ENCODE results near the gene PDF. TPM values are rescaled to one million over a fixed set of nuclear protein-coding genes. Genes with fewer than 3 reads are reported as not detected.
A peak's percentile ranks its signal among the peaks of the same experiment; 100 is the strongest.

PDF gene
- total and polyA plus RNA-seq, 2 donors (not counting 1 experiment from before 2014, with no cell fraction given): 8.7 to 14.4 TPM

- no peak overlapping the region for H2AFZ ChIP-seq (ENCODE audit: low read length)
- peaks cover 37% of the 10 kb centered on the region for H3K79me2 ChIP-seq (ENCODE audit: control insufficient read depth, insufficient read depth, low read length)
- no peak overlapping the region for H3K4me3 ChIP-seq (replicated peaks in 1 of 4; ENCODE audit: control extremely low read depth in 1 of 4, insufficient read depth in 1 of 4, low read depth in 3 of 4, low read length in 4 of 4)
- H3K36me3 ChIP-seq (ENCODE audit: control insufficient read depth, insufficient read depth, low read length): peaks cover 36% of the 10 kb centered on the region
- H3K4me2 ChIP-seq (ENCODE audit: extremely low read depth, insufficient read depth, low read length): no peak overlapping the region
- no peak for TF ChIP-seq CTCF (conservative IDR thresholded peaks at IDR 0.05 in 1 of 2, IDR thresholded peaks at IDR 0.05 in 1 of 2; ENCODE audit: low read depth in 1 of 2, low read length in 2 of 2)
- TF ChIP-seq EZH2 (IDR thresholded peaks at IDR 0.05; ENCODE audit: low read length, missing control alignments): no peak
- no peaks in the 10 kb centered on the region for H3K9me3 ChIP-seq (ENCODE audit: control insufficient read depth, insufficient read depth, low read depth, low read length)
- H3K9ac ChIP-seq (ENCODE audit: insufficient read depth, low read length): no peak overlapping the region
- no peaks in the 10 kb centered on the region for H4K20me1 ChIP-seq (ENCODE audit: control insufficient read depth, extremely low read depth, insufficient read depth, low read length)
- H3K4me1 ChIP-seq (ENCODE audit: control insufficient read depth, extremely low read depth, insufficient read depth, low read length): no peaks in the 10 kb centered on the region
- peak in 1 of 2 donors; percentile 17 for DNase-seq (ENCODE audit: low read depth in 2 of 2)
- H3K27ac ChIP-seq (ENCODE audit: insufficient read depth, low read length): no peak overlapping the region
- H3K27me3 ChIP-seq (ENCODE audit: control insufficient read depth, insufficient read depth, low read length): no peaks in the 10 kb centered on the region
Measured at GRCh38 chr16:69315486-69316311, 14.7 kb downstream of the PDF start.

DNA sequence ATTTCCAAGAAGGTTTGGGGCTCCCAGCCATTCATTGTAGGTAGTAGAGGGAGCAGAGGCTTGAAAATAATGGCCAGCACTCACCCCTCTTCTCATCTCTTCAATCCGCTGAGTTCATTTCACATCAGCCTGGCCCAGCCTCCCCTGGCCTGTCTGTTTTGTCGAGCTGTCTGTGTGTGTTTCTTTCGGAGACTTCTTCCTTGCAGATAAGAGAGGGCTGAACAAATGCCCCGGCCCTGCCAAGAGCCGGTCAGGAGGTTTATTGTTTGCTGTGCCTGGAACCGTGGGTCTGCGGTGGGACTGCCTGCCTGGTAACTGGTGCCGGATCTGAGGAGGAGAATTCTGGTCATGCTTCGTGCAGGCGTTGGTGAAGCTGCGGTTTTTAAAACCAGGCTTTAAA lies 15.9 kb downstream of the PDF start:
- TF ChIP-seq CTCF (conservative IDR thresholded peaks at IDR 0.05 in 1 of 2, IDR thresholded peaks at IDR 0.05 in 1 of 2; ENCODE audit: low read depth in 1 of 2, low read length in 2 of 2) (no peak), EZH2 (IDR thresholded peaks at IDR 0.05; ENCODE audit: low read length, missing control alignments) (no peak)
- Histone ChIP-seq H4K20me1 (ENCODE audit: control insufficient read depth, extremely low read depth, insufficient read depth, low read length) (no peaks in the 10 kb centered on the region), H3K9me3 (ENCODE audit: control insufficient read depth, insufficient read depth, low read depth, low read length) (no peaks in the 10 kb centered on the region), H3K27ac (ENCODE audit: insufficient read depth, low read length) (no peak overlapping the region), H3K4me2 (ENCODE audit: extremely low read depth, insufficient read depth, low read length) (no peak overlapping the region), H2AFZ (ENCODE audit: low read length) (no peak overlapping the region), H3K4me3 (replicated peaks in 1 of 4; ENCODE audit: control extremely low read depth in 1 of 4, insufficient read depth in 1 of 4, low read depth in 3 of 4, low read length in 4 of 4) (no peak overlapping the region), H3K36me3 (ENCODE audit: control insufficient read depth, insufficient read depth, low read length) (peaks cover 25% of the 10 kb centered on the region), H3K4me1 (ENCODE audit: control insufficient read depth, extremely low read depth, insufficient read depth, low read length) (no peaks in the 10 kb centered on the region), H3K9ac (ENCODE audit: insufficient read depth, low read length) (no peak overlapping the region), H3K79me2 (ENCODE audit: control insufficient read depth, insufficient read depth, low read length) (peaks cover 37% of the 10 kb centered on the region), H3K27me3 (ENCODE audit: control insufficient read depth, insufficient read depth, low read length) (no peaks in the 10 kb centered on the region)
- DNase-seq (ENCODE audit: low read depth in 2 of 2): no peak

DNA sequence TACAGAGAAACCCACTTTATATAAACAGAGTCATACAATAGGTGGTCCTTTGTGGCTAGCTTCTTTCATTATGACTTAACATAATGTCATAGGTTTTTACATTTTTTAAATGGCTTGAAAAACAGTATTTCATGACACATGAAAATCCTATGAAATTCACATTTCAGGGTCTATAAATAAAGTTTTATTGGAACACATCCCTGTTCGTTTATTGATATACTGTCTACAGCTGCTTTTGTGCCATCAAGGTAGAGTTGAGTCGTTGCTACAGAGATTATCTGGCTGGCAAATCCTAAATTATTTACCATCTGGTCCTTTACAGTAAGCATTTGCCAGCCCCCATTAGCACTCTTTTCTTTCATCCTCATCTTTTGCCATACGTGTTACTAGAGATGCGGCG lies 16.9 kb downstream of the PDF start:
- Histone ChIP-seq H3K9me3 (ENCODE audit: control insufficient read depth, insufficient read depth, low read depth, low read length) (no peaks in the 10 kb centered on the region), H3K79me2 (ENCODE audit: control insufficient read depth, insufficient read depth, low read length) (peaks cover 37% of the 10 kb centered on the region), H3K4me3 (replicated peaks in 1 of 4; ENCODE audit: control extremely low read depth in 1 of 4, insufficient read depth in 1 of 4, low read depth in 3 of 4, low read length in 4 of 4) (no peak overlapping the region), H3K9ac (ENCODE audit: insufficient read depth, low read length) (no peak overlapping the region), H3K36me3 (ENCODE audit: control insufficient read depth, insufficient read depth, low read length) (peaks cover 16% of the 10 kb centered on the region), H3K27ac (ENCODE audit: insufficient read depth, low read length) (no peak overlapping the region), H3K4me1 (ENCODE audit: control insufficient read depth, extremely low read depth, insufficient read depth, low read length) (no peaks in the 10 kb centered on the region), H2AFZ (ENCODE audit: low read length) (no peak overlapping the region), H3K27me3 (ENCODE audit: control insufficient read depth, insufficient read depth, low read length) (no peaks in the 10 kb centered on the region), H3K4me2 (ENCODE audit: extremely low read depth, insufficient read depth, low read length) (no peak overlapping the region), H4K20me1 (ENCODE audit: control insufficient read depth, extremely low read depth, insufficient read depth, low read length) (no peaks in the 10 kb centered on the region)
- no peak for DNase-seq (ENCODE audit: low read depth in 2 of 2)
- TF ChIP-seq CTCF (conservative IDR thresholded peaks at IDR 0.05 in 1 of 2, IDR thresholded peaks at IDR 0.05 in 1 of 2; ENCODE audit: low read depth in 1 of 2, low read length in 2 of 2): no peak
- no peak for TF ChIP-seq EZH2 (IDR thresholded peaks at IDR 0.05; ENCODE audit: low read length, missing control alignments)

Data from fibroblast of lung (primary cell).